SU-DHL-6 (cell line): ENCODE results near the gene AFM.

Experiments used
- H2AFZ ChIP-seq: fragments of 200-600 bp; sonication (generic); 2 replicates; pipeline ENCODE4 v1.6.1; 2014; ENCODE audit warnings: low read depth, mild to moderate bottlenecking, moderate library complexity, mixed read lengths, antibody characterized with exemption, low read length; ENCODE audit not compliant: severe bottlenecking
- H3F3A ChIP-seq: fragments of 200-600 bp; shearing (Covaris generic); 2 replicates; pipeline ENCODE4 v1.6.0; 2016; ENCODE audit warnings: antibody characterized with exemption, mild to moderate bottlenecking; ENCODE audit not compliant: insufficient read depth
- H3K27ac ChIP-seq: fragments of 200-600 bp; sonication (generic); 2 replicates; pipeline ENCODE4 v1.5.1; 2016; ENCODE audit warnings: low read depth, mild to moderate bottlenecking, low read length, moderate library complexity, mixed read lengths
- H3K27me3 ChIP-seq: fragments of 200-600 bp; sonication (generic), shearing (Covaris generic); 2 replicates; pipeline ENCODE4 v1.6.0; 2014; ENCODE audit warnings: mild to moderate bottlenecking, low read length
- H3K36me3 ChIP-seq: fragments of 200-600 bp; sonication (generic); 2 replicates; pipeline ENCODE4 v1.6.1; 2014; ENCODE audit warnings: mild to moderate bottlenecking, low read length, mixed read lengths
- H3K4me2 ChIP-seq: fragments of 300-600, 200-600 bp; shearing (Covaris generic), sonication (generic); 2 replicates; pipeline ENCODE4 v1.6.0; 2014; ENCODE audit warnings: low read length, low read depth, mild to moderate bottlenecking; ENCODE audit not compliant: poor library complexity, severe bottlenecking
- H3K4me3 ChIP-seq: fragments of 200-600 bp; sonication (generic); 2 replicates; pipeline ENCODE4 v1.5.1; 2014; ENCODE audit warnings: antibody characterized with exemption, low read length, mild to moderate bottlenecking, mixed read lengths; ENCODE audit not compliant: insufficient read depth, poor library complexity, severe bottlenecking
- H3K79me2 ChIP-seq: fragments of 200-600 bp; sonication (generic); 2 replicates; pipeline ENCODE4 v1.6.1; 2014; ENCODE audit warnings: mild to moderate bottlenecking, low read length, moderate library complexity; ENCODE audit not compliant: insufficient read depth
- H3K9ac ChIP-seq: fragments of 200-600 bp; sonication (generic); 2 replicates; pipeline ENCODE4 v1.7.0; 2014; ENCODE audit warnings: mild to moderate bottlenecking, low read length
- H3K9me2 ChIP-seq: fragments of 200-600 bp; sonication (generic); replicated peaks from 2 replicates; pipeline ENCODE4 v1.6.1; 2014; ENCODE audit warnings: low read length; ENCODE audit not compliant: insufficient read depth
- H3K9me3 ChIP-seq: fragments of 200-600 bp; sonication (generic); 2 replicates; pipeline ENCODE4 v1.6.1; 2014; ENCODE audit warnings: low read length, mixed read lengths; ENCODE audit not compliant: insufficient read depth
- H4K20me1 ChIP-seq: fragments of 200-600 bp; sonication (generic); 2 replicates; pipeline ENCODE4 v1.6.1; 2014; ENCODE audit warnings: low read depth, mild to moderate bottlenecking, antibody characterized with exemption, low read length, moderate library complexity, mixed read lengths
- EZH2phosphoT487 ChIP-seq: fragments of 200-600 bp; sonication (generic), shearing (Covaris generic); conservative IDR thresholded peaks from 2 replicates; pipeline ENCODE4 v1.6.1; 2018; ENCODE audit warnings: mild to moderate bottlenecking, antibody characterized with exemption, low read length, moderate library complexity, mixed read lengths
- TF ChIP-seq, protein P1 (sequence below): fragments of 200-600 bp; sonication (generic); IDR thresholded peaks from one replicate; pipeline ENCODE4 v1.5.1; 2017; ENCODE audit warnings: antibody characterized with exemption, mild to moderate bottlenecking, low read length, moderate library complexity; ENCODE audit not compliant: insufficient read depth, poor library complexity, severe bottlenecking

Gene AFM

DNA sequence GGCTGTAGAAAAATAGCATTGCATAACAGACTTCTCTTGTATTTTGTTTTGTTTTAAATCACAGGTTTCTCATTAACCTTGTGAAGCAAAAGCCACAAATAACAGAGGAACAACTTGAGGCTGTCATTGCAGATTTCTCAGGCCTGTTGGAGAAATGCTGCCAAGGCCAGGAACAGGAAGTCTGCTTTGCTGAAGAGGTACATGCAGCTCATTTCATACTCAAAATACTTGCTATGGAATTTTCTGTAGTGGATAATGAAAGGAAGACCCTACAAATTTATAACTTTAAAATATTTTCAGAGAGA lies 27.9 kb upstream of the AFM start:
- no peak overlapping the region for H3K4me2 ChIP-seq

DNA sequence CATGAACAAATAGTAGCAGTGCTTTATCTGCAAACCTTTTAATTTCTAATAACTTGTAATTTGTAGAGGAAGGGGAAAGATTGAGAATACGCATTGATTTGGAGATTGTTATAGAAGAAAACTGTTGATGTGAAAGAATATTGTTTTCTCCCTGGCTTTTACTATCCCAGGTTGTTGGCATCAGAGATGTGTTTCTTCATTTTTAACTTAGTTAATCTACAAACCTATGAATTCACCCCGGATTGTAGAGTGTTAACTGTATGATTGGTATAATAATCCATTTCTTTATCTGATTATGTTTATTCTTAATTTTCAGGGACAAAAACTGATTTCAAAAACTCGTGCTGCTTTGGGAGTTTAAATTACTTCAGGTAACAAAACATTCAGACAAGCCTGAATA lies 26.6 kb upstream of the AFM start:
- Histone ChIP-seq H3K9me3 (no peaks in the 10 kb centered on the region), H3K9ac (no peak overlapping the region), H4K20me1 (no peaks in the 10 kb centered on the region), H3K79me2 (no peaks in the 10 kb centered on the region), H3K27me3 (no peaks in the 10 kb centered on the region), H3K36me3 (no peaks in the 10 kb centered on the region), H2AFZ (no peak overlapping the region), H3F3A (no peaks in the 10 kb centered on the region), H3K4me2 (no peak overlapping the region), H3K4me3 (no peak overlapping the region), H3K9me2 (no peaks in the 10 kb centered on the region), H3K27ac (no peak overlapping the region)
- TF ChIP-seq, protein P1, sequence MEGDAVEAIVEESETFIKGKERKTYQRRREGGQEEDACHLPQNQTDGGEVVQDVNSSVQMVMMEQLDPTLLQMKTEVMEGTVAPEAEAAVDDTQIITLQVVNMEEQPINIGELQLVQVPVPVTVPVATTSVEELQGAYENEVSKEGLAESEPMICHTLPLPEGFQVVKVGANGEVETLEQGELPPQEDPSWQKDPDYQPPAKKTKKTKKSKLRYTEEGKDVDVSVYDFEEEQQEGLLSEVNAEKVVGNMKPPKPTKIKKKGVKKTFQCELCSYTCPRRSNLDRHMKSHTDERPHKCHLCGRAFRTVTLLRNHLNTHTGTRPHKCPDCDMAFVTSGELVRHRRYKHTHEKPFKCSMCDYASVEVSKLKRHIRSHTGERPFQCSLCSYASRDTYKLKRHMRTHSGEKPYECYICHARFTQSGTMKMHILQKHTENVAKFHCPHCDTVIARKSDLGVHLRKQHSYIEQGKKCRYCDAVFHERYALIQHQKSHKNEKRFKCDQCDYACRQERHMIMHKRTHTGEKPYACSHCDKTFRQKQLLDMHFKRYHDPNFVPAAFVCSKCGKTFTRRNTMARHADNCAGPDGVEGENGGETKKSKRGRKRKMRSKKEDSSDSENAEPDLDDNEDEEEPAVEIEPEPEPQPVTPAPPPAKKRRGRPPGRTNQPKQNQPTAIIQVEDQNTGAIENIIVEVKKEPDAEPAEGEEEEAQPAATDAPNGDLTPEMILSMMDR, result no peak
- TF ChIP-seq EZH2phosphoT487, result no peak

More for the DNA sequence above, 27.9 kb upstream of the AFM start:
- H3K27me3 ChIP-seq, result no peaks in the 10 kb centered on the region
- H3K36me3 ChIP-seq, result no peaks in the 10 kb centered on the region
- H3K9me3 ChIP-seq, result no peaks in the 10 kb centered on the region
- no peak overlapping the region for H2AFZ ChIP-seq
- H3K9ac ChIP-seq, result no peak overlapping the region
- no peak overlapping the region for H3K27ac ChIP-seq
- TF ChIP-seq EZH2phosphoT487, result no peak
- TF ChIP-seq, protein P1, result no peak
- no peaks in the 10 kb centered on the region for H3F3A ChIP-seq
- H3K4me3 ChIP-seq, result no peak overlapping the region
- H3K9me2 ChIP-seq, result no peaks in the 10 kb centered on the region
- no peaks in the 10 kb centered on the region for H3K79me2 ChIP-seq
- no peaks in the 10 kb centered on the region for H4K20me1 ChIP-seq

DNA sequence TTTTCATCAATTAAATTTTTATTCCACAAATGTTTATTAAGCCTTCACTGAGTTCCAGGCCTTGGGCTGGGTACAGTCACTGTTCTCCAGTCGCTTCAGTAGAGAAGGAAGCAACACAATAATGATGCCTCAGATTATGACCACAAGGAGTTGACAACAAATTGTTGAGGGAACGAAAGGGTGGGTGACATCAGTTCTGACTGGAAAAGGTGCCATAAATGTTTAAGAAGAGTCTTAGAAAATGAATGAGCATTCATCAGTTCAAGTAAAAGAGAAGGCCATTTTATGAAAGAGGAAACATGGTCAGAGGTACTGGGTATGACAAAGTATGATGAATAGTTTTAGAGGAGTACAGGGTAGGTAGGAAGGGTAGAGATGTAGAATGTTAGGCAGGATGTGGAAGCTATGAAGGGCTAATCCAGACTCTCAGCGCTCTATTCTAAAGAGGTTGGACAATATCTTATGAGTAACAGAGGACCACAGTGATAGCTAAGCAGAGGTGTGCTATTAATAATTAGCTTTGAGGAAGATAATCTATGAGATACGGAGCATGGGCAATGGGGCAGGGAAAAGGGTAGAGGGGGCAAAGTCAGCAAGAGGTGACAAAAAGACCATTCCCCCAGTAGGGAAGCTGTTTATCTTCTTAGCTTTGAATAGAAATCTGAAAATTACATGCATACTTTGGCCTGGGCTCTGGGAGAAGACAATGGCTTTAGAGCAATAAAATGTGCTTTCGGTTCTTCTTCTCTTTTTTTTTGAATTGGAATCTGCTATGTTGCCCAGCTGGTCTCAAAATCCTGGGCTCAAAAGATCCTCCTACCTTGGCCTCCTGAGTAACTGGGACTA lies 25.1 kb upstream of the AFM start:
- no peak overlapping the region for H2AFZ ChIP-seq
- H3K9me2 ChIP-seq, result no peaks in the 10 kb centered on the region
- no peaks in the 10 kb centered on the region for H3K27me3 ChIP-seq
- H3K36me3 ChIP-seq, result no peaks in the 10 kb centered on the region
- TF ChIP-seq, protein P1, result no peak
- no peak for TF ChIP-seq EZH2phosphoT487
- no peak overlapping the region for H3K4me3 ChIP-seq
- no peak overlapping the region for H3K4me2 ChIP-seq
- H4K20me1 ChIP-seq, result no peaks in the 10 kb centered on the region
- H3K79me2 ChIP-seq, result no peaks in the 10 kb centered on the region
- no peaks in the 10 kb centered on the region for H3F3A ChIP-seq
- no peak overlapping the region for H3K9ac ChIP-seq
- H3K27ac ChIP-seq, result no peak overlapping the region
- no peaks in the 10 kb centered on the region for H3K9me3 ChIP-seq
